ENCODE results near the gene ACTR6.
"Not testable (repeated sequence)": the region's sequence is repeated elsewhere in the genome, so short reads cannot be mapped to it uniquely, and the experiment has no call there.

Gene ACTR6

GRCh38 chr12:100200463-100201181 lies at the start of gene ACTR6:
TSS of gene ACTR6 (plus strand) at chr12:100200815. CDS start at chr12:100200852, 37 bp downstream.
- DNase-seq: peak; percentile 95

- DNase-seq: no peak
Observed at GRCh38 chr12:100151769-100152168, 48.8 kb upstream of the ACTR6 start.

GRCh38 chr12:100153131-100153530 lies 47.5 kb upstream of the ACTR6 start:
- no peak for DNase-seq

DNA sequence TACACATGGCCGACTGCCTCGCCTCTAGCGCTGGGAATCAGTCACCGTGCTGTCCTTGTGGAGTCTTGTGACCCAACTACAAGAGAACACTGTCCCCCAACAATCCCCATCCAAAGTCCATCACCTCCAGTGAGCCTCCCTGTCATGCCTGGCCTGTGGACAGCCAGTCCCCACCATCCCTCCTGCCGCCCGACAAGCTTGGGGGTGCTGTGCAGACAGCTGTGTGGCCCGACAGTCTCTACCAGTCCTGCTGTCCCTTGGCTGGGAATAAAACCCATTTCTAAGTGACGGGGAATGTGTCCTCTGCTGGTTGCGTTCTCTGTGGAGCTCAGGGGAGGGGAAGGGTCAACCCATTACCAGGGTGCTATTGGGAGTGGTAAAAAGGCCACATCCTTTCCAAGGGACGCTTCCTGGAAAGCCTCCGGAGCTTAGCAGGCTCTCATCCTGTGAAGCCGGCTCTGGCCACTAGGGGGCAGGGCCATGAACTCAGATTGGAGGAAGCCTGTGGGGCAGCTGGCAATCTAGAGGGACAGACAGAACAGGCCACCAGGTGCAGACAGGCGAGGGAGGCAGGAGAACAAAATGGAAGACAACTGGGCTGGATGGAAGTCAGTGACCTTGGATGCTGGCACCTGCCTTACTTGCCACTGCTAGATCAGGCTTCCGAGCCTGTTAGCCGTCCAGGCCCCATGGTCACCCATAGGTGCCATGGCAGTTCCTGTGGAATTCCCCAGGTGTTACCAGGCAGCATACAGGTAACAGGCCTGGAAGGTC lies 46.0 kb upstream of the ACTR6 start:
- peak; percentile 49 for DNase-seq

- no peak for DNase-seq
Observed at GRCh38 chr12:100156731-100157426, 43.7 kb upstream of the ACTR6 start.

DNA sequence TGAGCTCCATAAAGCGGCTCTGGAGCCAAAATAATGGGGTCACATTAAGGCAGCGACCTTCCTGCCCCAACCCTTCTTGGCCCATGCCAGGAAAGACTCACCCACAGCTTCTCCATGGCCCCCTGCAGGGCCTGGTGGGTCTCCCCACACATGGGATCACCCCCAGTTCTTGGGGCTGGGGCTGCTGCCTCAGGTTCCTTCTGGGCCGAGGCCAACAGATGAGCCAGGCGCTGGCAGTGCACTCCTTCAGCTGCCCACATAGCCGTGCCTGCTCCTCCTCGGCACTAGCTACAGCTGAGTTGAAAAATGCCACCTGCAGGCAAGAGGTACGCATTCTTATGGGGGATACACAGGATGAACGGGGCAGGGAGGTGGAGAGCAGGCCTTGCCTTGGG lies 43.2 kb upstream of the ACTR6 start:
- DNase-seq: no peak

DNA sequence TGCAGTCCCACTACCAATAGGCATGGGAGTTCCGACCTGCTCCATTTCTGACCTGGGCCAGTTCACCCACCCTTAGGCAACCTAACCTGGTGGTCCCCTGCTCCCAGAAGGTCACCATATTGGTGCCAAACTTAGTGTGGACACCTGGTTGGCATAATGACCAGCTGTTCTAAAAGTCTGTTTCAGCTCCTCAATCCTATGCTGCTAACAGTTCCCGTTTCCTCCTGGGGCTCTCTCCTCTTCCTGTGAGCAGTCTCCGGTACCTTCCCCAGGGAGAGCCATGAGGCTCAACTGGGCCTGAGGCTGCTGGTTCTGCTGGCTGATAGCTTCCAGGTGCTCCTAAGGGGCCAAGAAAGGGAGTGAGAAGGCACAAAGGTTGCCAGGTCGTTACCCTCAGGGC lies 42.1 kb upstream of the ACTR6 start:
- no peak for DNase-seq

DNA sequence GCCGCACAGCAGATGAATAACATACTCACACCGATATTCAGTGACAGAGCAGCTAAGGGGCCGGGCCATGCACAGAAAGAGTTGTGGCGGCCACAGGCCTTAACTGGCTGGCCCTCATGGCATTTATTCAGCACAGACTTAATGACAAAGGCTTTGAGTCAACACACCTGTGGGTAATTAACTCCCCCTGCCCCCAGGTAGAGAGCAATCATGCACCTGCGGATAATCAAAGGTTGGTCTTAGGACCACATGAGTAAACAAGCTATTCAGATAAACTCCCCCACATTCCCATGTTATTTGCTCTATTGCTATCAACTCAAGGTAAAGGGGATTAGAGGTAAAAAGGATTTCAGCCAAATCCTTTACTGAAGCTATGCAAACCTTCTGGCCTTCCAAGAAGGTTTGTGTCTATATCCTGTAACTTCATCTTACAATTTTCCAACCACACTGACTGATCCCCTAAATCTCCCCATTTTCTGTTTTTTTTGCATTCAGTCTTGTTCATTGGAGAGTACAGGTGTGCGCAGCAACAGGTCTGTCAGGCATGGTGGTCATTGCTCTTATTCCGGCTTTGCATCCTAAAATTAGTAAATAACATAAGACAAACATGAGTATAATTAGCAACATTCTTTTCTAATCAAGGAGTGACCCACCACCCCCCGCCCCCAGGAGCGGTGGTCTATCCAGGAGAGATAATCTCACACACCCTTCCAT lies 41.1 kb upstream of the ACTR6 start:
- no peak for DNase-seq

DNA sequence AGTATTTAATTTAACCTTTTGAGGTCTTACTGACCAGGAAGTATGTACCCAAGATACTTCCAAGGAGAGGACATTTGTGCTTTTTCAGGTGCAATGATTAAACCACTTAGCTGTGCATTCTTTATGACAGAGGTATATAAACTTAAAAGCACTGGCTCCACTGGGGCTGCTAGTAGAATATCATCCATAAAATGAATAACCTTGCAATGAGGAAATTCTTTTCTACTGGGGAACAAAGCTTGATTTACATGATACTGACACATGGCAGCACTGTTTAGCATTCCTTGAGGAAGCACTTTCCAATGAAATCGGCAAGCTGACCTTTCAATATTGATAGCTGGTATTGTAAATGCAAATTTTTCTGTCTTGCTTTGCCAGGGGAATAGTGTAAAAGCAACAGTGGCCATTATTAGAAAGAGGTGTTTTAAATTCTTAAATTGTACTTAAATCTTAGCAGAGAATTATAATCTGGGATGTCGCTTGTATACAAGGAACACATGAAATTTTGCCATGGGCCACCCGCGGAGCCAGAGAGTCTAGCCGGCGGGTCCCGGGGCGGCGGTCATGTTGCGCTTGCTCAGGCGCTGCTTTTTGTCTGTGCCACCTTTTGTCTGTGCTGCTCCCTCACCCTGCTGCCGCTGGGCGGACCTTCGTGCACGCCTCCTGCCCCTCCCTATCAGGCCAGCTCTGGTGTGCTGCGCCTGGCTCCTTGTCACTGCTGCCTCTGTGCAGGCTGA lies 37.0 kb upstream of the ACTR6 start:
- DNase-seq: peak; percentile 29

- DNase-seq: no peak
Observed at GRCh38 chr12:100164153-100164704, 36.4 kb upstream of the ACTR6 start.

- DNase-seq: no peak
Observed at GRCh38 chr12:100165356-100165755, 35.3 kb upstream of the ACTR6 start.

DNA sequence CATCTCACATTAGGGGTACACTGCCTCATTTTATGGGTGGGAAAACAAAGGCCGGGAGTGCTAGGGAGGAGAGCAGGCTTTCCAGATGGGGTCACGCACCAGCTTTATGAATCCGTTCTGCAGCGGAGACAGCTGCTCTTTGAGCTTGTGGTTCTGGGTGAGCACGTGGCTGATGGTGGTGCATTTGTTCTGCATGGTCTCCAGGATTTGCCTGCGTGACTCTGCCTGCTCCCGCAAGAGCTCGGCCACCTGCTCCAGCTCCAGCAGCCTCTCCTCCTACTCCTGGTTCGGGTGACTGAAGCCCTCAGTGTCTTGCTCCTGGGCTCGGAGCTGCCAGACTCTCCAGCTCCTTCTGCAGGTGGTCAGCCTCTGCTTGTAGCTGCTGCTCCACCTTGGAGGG lies 34.4 kb upstream of the ACTR6 start:
- no peak for DNase-seq

DNA sequence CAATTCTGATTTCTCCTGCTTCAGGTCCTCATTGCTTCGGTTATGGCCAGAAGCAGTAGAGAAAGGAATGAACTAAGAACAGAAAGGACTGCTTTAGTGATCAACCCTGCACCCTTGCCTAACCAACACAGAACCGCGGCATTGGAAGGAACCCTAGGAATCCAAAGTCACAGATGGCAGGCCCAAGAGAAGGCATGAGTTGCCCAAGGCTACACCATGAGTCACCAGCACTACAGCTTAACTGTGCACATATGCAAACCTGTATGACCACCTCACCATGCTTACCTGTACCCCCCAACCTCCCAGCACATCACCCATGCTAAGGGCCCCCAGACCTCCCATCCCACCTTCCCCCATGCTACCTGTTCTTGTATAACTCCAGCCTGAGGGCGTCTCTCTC lies 32.1 kb upstream of the ACTR6 start:
- no peak for DNase-seq

- no peak for DNase-seq
Observed at GRCh38 chr12:100169345-100169744, 31.3 kb upstream of the ACTR6 start.

DNA sequence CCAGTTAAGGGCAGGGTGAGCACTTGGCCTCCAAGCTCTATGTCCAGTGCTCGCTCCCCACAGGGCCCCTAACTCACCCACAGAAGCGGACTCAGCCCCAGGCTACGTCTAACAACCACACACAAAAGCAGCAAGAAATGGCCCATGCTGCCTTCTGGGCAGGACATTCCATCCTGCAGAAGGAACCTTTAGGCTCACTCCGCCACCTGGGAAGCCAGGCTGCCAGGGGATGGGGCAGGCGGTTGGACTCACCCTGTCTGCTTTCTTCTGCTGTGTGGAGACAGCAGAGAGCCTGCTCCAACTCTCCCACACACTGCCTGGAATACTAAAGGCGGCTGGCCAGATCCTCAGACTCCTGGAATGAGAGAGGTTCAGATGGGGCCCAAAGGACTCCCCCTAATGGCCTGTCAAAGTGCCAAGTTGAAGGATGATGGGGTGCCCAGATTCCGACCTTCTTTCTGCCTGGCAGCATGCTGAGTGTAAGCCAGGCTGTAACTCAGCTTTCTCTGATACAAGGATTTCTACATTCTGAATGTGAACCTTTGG lies 30.2 kb upstream of the ACTR6 start:
- no peak for DNase-seq

GRCh38 chr12:100171248-100171647 lies 29.4 kb upstream of the ACTR6 start:
- no peak for DNase-seq

DNA sequence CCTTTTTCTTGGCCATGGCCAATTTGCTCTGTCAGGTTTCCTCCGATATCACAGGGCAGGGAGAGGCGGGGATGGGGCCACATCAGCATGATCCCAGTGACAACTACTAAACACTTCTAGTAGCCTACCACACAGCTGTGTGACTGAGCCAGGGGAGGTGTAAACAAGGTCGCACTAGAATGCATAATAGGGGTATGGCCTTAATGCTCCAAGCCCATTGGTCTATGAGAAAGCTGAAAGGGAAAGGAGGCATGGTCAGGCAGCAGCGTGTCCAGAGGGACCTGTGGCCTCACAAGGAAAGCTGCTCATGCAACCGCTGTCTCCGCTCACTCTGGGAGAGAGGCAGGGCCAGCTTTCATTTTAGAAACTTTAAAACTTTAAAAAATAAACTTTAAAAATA lies 27.5 kb upstream of the ACTR6 start:
- no peak for DNase-seq

DNA sequence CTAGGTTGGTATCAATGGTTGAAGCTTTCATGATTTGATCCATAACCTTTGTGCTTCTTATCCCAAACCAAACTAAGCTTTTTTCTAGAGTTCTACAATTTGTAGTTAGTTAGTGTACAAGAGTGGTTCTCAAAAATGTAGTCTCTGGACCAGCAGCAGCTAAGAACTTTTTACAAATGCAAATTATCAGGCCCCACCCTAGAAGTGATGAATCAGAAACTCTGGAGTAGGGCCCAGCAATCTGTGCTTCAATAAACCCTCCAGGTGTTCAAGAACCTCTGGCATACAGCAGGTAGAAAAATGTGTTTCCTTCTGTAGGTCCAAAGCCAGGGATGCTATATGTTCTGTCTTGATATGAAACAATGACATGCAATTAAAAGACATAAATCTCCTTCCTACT lies 26.1 kb upstream of the ACTR6 start:
- DNase-seq: no peak

DNA sequence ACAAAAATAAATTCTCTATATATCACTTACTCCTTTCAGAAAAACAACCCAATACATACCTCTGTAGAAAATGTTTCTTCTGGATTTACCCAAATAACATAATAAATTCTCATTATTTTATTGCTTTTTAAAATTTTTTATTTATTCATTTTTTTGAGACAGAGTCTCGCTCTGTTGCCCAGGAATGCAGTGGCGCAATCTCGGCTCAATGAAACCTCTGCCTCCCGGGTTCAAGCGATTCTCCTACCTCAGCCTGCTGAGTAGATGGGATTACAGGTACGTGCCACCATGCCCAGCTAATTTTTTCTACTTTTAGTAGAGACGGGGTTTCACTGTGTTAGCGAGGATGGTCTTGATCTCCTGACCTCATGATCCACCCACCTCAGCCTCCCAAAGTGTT lies 24.1 kb upstream of the ACTR6 start:
- DNase-seq: not testable (repeated sequence)

- DNase-seq: no peak
Observed at GRCh38 chr12:100179252-100179651, 21.4 kb upstream of the ACTR6 start.

DNA sequence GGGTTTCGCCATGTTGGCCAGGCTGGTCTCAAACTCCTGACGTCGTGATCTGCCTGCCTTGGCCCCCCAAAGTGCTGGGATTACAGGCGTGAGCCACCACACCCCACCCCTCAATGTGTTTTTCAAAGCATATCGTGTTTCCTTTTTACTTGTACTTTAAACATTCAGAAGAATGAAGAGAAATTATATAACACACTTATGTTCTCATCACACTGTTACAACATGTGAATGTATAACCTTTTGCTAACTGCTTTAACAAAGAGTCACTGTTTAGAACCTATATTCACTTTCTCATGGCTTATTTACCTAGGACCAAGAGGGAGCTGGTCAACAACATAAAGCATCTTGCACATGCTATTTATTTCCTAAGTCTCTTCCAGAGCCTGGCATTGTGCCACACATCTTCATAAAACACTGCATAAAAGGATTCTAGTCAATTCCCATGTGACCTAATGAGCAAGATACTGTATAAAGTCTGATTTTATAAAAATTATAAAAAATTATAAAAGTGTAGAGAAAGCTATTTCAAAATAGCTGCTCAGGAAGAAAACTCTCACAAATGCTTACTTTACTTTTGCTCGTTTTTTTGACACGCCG lies 16.0 kb upstream of the ACTR6 start:
- DNase-seq: peak; percentile 8

Data from fibroblast of skin of right quadriceps (primary cell).